NB4 (cell line): ENCODE data around the gene CAP2.

Experiments used
- POLR2A ChIP-seq: IDR thresholded peaks from 2 replicates; pipeline ENCODE4 v1.6.1; 2011; ENCODE audit warnings: mild to moderate bottlenecking; ENCODE audit not compliant: insufficient read length; ENCODE audit errors: extremely low read depth
- TF ChIP-seq, protein P1 (sequence below): IDR thresholded peaks from one replicate; pipeline ENCODE4 v1.5.1; 2012; ENCODE audit warnings: low read depth, low read length

DNA sequence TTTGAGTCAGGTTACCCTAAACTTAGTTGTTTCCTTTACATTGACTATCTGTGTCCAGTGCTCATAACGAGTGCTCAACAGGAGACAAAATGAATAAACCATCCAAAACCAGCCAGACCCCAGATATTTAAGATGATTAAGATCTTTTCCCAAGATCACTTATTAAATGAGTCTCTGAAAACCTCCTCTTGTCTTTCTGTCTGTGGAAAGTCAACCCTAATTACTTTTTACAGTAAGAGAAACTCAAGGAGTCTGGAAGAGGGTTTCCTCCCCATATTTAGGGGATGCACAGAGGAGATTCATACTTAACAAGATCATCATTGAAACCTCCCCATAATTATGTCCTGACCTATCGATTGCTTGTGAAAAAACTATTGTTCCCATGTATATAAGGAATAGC lies 84.0 kb downstream of the CAP2 start:
- TF ChIP-seq, protein P1, sequence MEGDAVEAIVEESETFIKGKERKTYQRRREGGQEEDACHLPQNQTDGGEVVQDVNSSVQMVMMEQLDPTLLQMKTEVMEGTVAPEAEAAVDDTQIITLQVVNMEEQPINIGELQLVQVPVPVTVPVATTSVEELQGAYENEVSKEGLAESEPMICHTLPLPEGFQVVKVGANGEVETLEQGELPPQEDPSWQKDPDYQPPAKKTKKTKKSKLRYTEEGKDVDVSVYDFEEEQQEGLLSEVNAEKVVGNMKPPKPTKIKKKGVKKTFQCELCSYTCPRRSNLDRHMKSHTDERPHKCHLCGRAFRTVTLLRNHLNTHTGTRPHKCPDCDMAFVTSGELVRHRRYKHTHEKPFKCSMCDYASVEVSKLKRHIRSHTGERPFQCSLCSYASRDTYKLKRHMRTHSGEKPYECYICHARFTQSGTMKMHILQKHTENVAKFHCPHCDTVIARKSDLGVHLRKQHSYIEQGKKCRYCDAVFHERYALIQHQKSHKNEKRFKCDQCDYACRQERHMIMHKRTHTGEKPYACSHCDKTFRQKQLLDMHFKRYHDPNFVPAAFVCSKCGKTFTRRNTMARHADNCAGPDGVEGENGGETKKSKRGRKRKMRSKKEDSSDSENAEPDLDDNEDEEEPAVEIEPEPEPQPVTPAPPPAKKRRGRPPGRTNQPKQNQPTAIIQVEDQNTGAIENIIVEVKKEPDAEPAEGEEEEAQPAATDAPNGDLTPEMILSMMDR, result no peak
- no peak for TF ChIP-seq POLR2A
